Esophagus squamous epithelium (tissue), 5 donors: ENCODE data around the gene ZCCHC7. TPM values are rescaled to one million over a fixed set of nuclear protein-coding genes. Genes with fewer than 3 reads are reported as not detected.

Experiments
- DNase-seq: peaks from one replicate; lab custom pipeline; 2025; lab: John Stamatoyannopoulos, UW
- H3K27ac ChIP-seq, 4 donors: fragments of 200-600 bp; sonication (generic); one replicate each; pipeline ENCODE4 v1.5.1; 2016 to 2019; ENCODE audit warnings: mild to moderate bottlenecking in 1 of 4
- H3K27me3 ChIP-seq, 4 donors: fragments of 200-600 bp; sonication (generic); 1 replicate in 3 of 4; 2 replicates in 1 of 4; pipeline versions ENCODE4 v1.5.1 to v1.6.0; 2017 to 2021; ENCODE audit warnings: antibody characterized with exemption in 1 of 4
- H3K36me3 ChIP-seq, 3 donors: fragments of 200-600 bp; sonication (generic); one replicate each; pipeline ENCODE4 v1.5.1; 2016 to 2019
- H3K4me1 ChIP-seq, 3 donors: fragments of 200-600 bp; sonication (generic); one replicate each; pipeline ENCODE4 v1.5.1; 2017 to 2019
- H3K4me3 ChIP-seq, 4 donors: fragments of 200-600 bp; sonication (generic); 1 replicate in 3 of 4; 2 replicates in 1 of 4; pipeline ENCODE4 v1.5.1; 2016 to 2019; ENCODE audit warnings: mild to moderate bottlenecking in 2 of 4, moderate library complexity in 1 of 4
- H3K9me3 ChIP-seq, 3 donors: fragments of 200-600 bp; sonication (generic); one replicate each; pipeline ENCODE4 v1.5.1; 2016 to 2019
- CTCF ChIP-seq, 6 experiments: fragments of 450-650 bp in 4 of 6; fragments of 200-600 bp in 2 of 6; sonication (generic) in 2 of 6; IDR thresholded peaks; one replicate each; pipeline ENCODE4 v1.5.1; 2016 to 2019; ENCODE audit warnings: antibody characterized with exemption in 6 of 6, mild to moderate bottlenecking in 4 of 6, moderate library complexity in 4 of 6
- POLR2A ChIP-seq, 4 donors: fragments of 450-650 bp; IDR thresholded peaks; one replicate each; pipeline ENCODE4 v1.6.1; 2017; ENCODE audit warnings: antibody characterized with exemption in 4 of 4, mild to moderate bottlenecking in 4 of 4, moderate library complexity in 3 of 4
- WGBS, 2 donors: methylation state at CpG; one replicate each; pipeline ENCODE4 v1.1.5; 2018; 5-methylcytosine and 5-hydroxymethylcytosine counted together
- intact Hi-C: fragments of 100-400 bp; cut with DNase I; formaldehyde crosslinking; loops from one replicate; pipeline ENCODE4 v1.15.0; 2022
- total RNA-seq, 4 donors: library from RNA; depleted of rRNA; stranded (reverse); fragments of >200 nt; gene quantifications; one replicate each; pipeline ENCODE4 v1.1.0, GENCODE V29; 2016
- donor health status: DM: yes; HTN: yes; CAD: no.

Gene ZCCHC7
- total RNA-seq, 4 donors from 2014 or later = 6.1 to 21.6 (median 13.0) TPM

- intact Hi-C loops = no loop called here
Observed at GRCh38 chr9:37331871-37332270, 211.5 kb downstream of the ZCCHC7 start.

GRCh38 chr9:37332578-37332977 is 212.2 kb downstream of the ZCCHC7 start:
- DNase-seq = no peak
- Histone ChIP-seq H3K27ac (no peak overlapping the region), H3K36me3 (peaks cover 0 to 3% (median 0%) of the 10 kb centered on the region in 3 donors), H3K9me3 (no peaks in the 10 kb centered on the region), H3K27me3 (no peaks in the 10 kb centered on the region), H3K4me3 (no peak overlapping the region), H3K4me1 (no peaks in the 10 kb centered on the region)
- intact Hi-C loops = no loop called here
- no peak for TF ChIP-seq CTCF (IDR thresholded peaks at IDR 0.05)
- no peak for TF ChIP-seq POLR2A (IDR thresholded peaks at IDR 0.05)

More at GRCh38 chr9:37331871-37332270, 211.5 kb downstream of the ZCCHC7 start:
- Histone ChIP-seq H3K27ac (no peak overlapping the region), H3K27me3 (no peaks in the 10 kb centered on the region), H3K4me1 (no peaks in the 10 kb centered on the region), H3K36me3 (peaks cover 0 to 4% (median 0%) of the 10 kb centered on the region in 3 donors), H3K4me3 (no peak overlapping the region), H3K9me3 (no peaks in the 10 kb centered on the region)
- DNase-seq = no peak
- WGBS, 2 donors = 89% methylated on average over 1 of the region's 1 CpG
- TF ChIP-seq CTCF (IDR thresholded peaks at IDR 0.05) (no peak), POLR2A (IDR thresholded peaks at IDR 0.05) (no peak)

GRCh38 chr9:37333288-37333687 is 212.9 kb downstream of the ZCCHC7 start:
- DNase-seq = no peak
- no peak for TF ChIP-seq CTCF (IDR thresholded peaks at IDR 0.05)
- no peak for TF ChIP-seq POLR2A (IDR thresholded peaks at IDR 0.05)
- Histone ChIP-seq H3K9me3 (no peaks in the 10 kb centered on the region), H3K27ac (no peak overlapping the region), H3K4me3 (no peak overlapping the region), H3K36me3 (no peaks in the 10 kb centered on the region), H3K27me3 (no peaks in the 10 kb centered on the region), H3K4me1 (no peaks in the 10 kb centered on the region)
- WGBS, 2 donors = 48 to 75% methylated on average over 2 of the region's 2 CpGs
- intact Hi-C loops = no loop called here

GRCh38 chr9:37335238-37335637 is 214.9 kb downstream of the ZCCHC7 start:
- H3K4me3 ChIP-seq = no peak overlapping the region
- H3K9me3 ChIP-seq = no peaks in the 10 kb centered on the region
- intact Hi-C loops = no loop called here
- H3K27ac ChIP-seq = no peak overlapping the region
- WGBS, 2 donors = 78 to 95% methylated on average over 3 of the region's 3 CpGs
- no peak for DNase-seq
- TF ChIP-seq CTCF (IDR thresholded peaks at IDR 0.05) = no peak
- TF ChIP-seq POLR2A (IDR thresholded peaks at IDR 0.05) = no peak
- no peaks in the 10 kb centered on the region for H3K27me3 ChIP-seq
- no peaks in the 10 kb centered on the region for H3K36me3 ChIP-seq
- no peaks in the 10 kb centered on the region for H3K4me1 ChIP-seq

- no peak overlapping the region for H3K4me3 ChIP-seq
- TF ChIP-seq CTCF (IDR thresholded peaks at IDR 0.05) (no peak), POLR2A (IDR thresholded peaks at IDR 0.05) (no peak)
- H3K9me3 ChIP-seq = no peaks in the 10 kb centered on the region
- H3K36me3 ChIP-seq = no peaks in the 10 kb centered on the region
- intact Hi-C loops = no loop called here
- no peak overlapping the region for H3K27ac ChIP-seq
- no peaks in the 10 kb centered on the region for H3K4me1 ChIP-seq
- H3K27me3 ChIP-seq = no peaks in the 10 kb centered on the region
- DNase-seq = no peak
- 74 to 80% methylated on average over 3 of the region's 3 CpGs for WGBS, 2 donors
Observed at GRCh38 chr9:37336150-37336549, 215.8 kb downstream of the ZCCHC7 start.
